Epithelial cell of proximal tubule (primary cell): ENCODE results near the gene INO80B. TPM values are rescaled to one million over a fixed set of nuclear protein-coding genes. Genes with fewer than 3 reads are reported as not detected.

Experiments used
- DNase-seq: peaks from one replicate; pipeline ENCODE4 v3.0.0-alpha.2; 2011; ENCODE audit warnings: low read depth
- H3K4me3 ChIP-seq: 2 replicates; pipeline ENCODE4 v1.5.1; 2011; ENCODE audit warnings: low read depth, mild to moderate bottlenecking, low read length
- CTCF ChIP-seq: conservative IDR thresholded peaks from 2 replicates; pipeline ENCODE4 v1.5.1; 2012; ENCODE audit warnings: low read depth, mild to moderate bottlenecking, low read length
- total RNA-seq: library from RNA; depleted of rRNA; stranded (reverse); fragments of >200 nt; gene quantifications from 2 replicates; pipeline ENCODE4 v1.2.3, GENCODE V29; 2015

Gene INO80B
- total RNA-seq, 1 donor from 2014 or later = 5.3 TPM

- no peak for TF ChIP-seq CTCF
- H3K4me3 ChIP-seq = peak overlapping the region; percentile 47
- DNase-seq = no peak
Measured at GRCh38 chr2:74499940-74500577, 45.2 kb downstream of the INO80B start.

GRCh38 chr2:74500578-74500946 is 45.7 kb downstream of the INO80B start:
- TF ChIP-seq CTCF = no peak
- no peak overlapping the region for H3K4me3 ChIP-seq
- DNase-seq = no peak

- peak overlapping the region; percentile 94 for H3K4me3 ChIP-seq
Measured at GRCh38 chr2:74501335-74502071, 46.6 kb downstream of the INO80B start.

GRCh38 chr2:74502147-74502719 is 47.3 kb downstream of the INO80B start:
- no peak for DNase-seq
- TF ChIP-seq CTCF = no peak
- peak overlapping the region; percentile 94 for H3K4me3 ChIP-seq

More at GRCh38 chr2:74501335-74502071, 46.6 kb downstream of the INO80B start:
- no peak for TF ChIP-seq CTCF
- DNase-seq = no peak

GRCh38 chr2:74502720-74503505 is 48.0 kb downstream of the INO80B start:
- no peak for DNase-seq
- peak; percentile 30 for TF ChIP-seq CTCF
- peak overlapping the region; percentile 94 for H3K4me3 ChIP-seq

- TF ChIP-seq CTCF = no peak
- peak overlapping the region; percentile 94 for H3K4me3 ChIP-seq
- no peak for DNase-seq
Measured at GRCh38 chr2:74503506-74504475, 48.9 kb downstream of the INO80B start.
